ENCODE measurements around the gene PCDHGB4. TPM values are rescaled to one million over a fixed set of nuclear protein-coding genes. Genes with fewer than 3 reads are reported as not detected.

The PCDHGB4 gene
- total and polyA plus RNA-seq, 2 of the 4 experiments (the other 2 are of a cell fraction), result 10.0 to 17.6 TPM

- H3K27me3 ChIP-seq (ENCODE audit: control insufficient read depth, insufficient read depth, low read length), result peaks cover 2% of the 10 kb centered on the region; the same call in 1 of the 2 replicates
- H3K36me3 ChIP-seq (ENCODE audit: control insufficient read depth, insufficient read depth, low read length), result peaks cover 7% of the 10 kb centered on the region; the same call in 1 of the 2 replicates
- H3K4me2 ChIP-seq (ENCODE audit: low read depth, low read length), result peak overlapping the region; percentile 22; the same call in 1 of the 2 replicates
- ATAC-seq (ENCODE audit: low read depth) (no peak), DNase-seq (no peak)
- H3K9me1 ChIP-seq (ENCODE audit: insufficient read depth, low read length), result no peaks in the 10 kb centered on the region
- no peak overlapping the region for H3K56ac ChIP-seq (ENCODE audit: extremely low read depth, insufficient read depth, low read length)
- no peak overlapping the region for H3K4ac ChIP-seq (ENCODE audit: low read depth, low read length)
- no peak overlapping the region for H4K91ac ChIP-seq (ENCODE audit: insufficient read depth, low read depth, low read length)
- H2BK5ac ChIP-seq (ENCODE audit: low read depth, low read length, poor library complexity, severe bottlenecking), result no peak overlapping the region
- no peak overlapping the region for H2AK5ac ChIP-seq (ENCODE audit: low read depth, low read length)
- no peak overlapping the region for H2AK9ac ChIP-seq (replicated peaks; ENCODE audit: low read depth, low read length, poor library complexity)
- no peak overlapping the region for H3K14ac ChIP-seq (replicated peaks; ENCODE audit: low read depth, low read length)
- H2BK120ac ChIP-seq (ENCODE audit: low read depth, low read length), result no peak overlapping the region
- no peak overlapping the region for H4K8ac ChIP-seq (ENCODE audit: low read depth in 2 of 2, low read length in 2 of 2)
- no peak overlapping the region for H3K4me3 ChIP-seq (ENCODE audit: insufficient read depth, low read depth, low read length)
- no peak overlapping the region for H3K18ac ChIP-seq (ENCODE audit: low read depth, low read length)
- H3K23ac ChIP-seq (ENCODE audit: low read depth, low read length), result no peak overlapping the region
- ChIA-PET POLR2A (ENCODE audit: unreplicated experiment) (no interaction called here), CTCF (interaction anchor here (0.7 kb wide), 1 partner anchor 40 kb away, joined by 3 read pairs; the partner anchor contains the start of gene TAF7)
- in situ Hi-C loops (cut with MboI; ENCODE audit: low sequenced_read_pairs) (no loop called here), intact Hi-C loops (cut with micrococcal nuclease) (loop anchor here (5.0 kb wide), 1 partner anchor 33 kb away; no protein-coding TSS in a partner anchor), dilution Hi-C loops (cut with HindIII; ENCODE audit: low sequenced_read_pairs, unreplicated experiment) (no loop called here)
- no peaks in the 10 kb centered on the region for H3K4me1 ChIP-seq (ENCODE audit: control insufficient read depth, insufficient read depth, low read length)
- H2AFZ ChIP-seq (replicated peaks; ENCODE audit: low read length, poor library complexity), result no peak overlapping the region
- 60% methylated on average over 1 of the region's 15 CpGs; no CpG with 5 or more reads in 1 of the 2 experiments for WGBS, 2 experiments (ENCODE audit: extremely low coverage in 2 of 2, insufficient read length in 1 of 2)
- H3K9ac ChIP-seq (ENCODE audit: low read depth, low read length), result no peak overlapping the region
- H2BK20ac ChIP-seq (ENCODE audit: low read depth, low read length), result no peak overlapping the region
- peaks cover 0 to 3% of the 10 kb centered on the region in 2 experiments; a peak in 1 of 4 replicates for H3K79me1 ChIP-seq (ENCODE audit: low read depth in 1 of 2, low read length in 2 of 2)
- no peak for TF ChIP-seq MAZ (IDR thresholded peaks at IDR 0.05; ENCODE audit: borderline replicate concordance, low read depth, low read length)
- no peak for TF ChIP-seq CEBPB (IDR thresholded peaks at IDR 0.05; ENCODE audit: low read depth, low read length)
- no peak for TF ChIP-seq USF2 (IDR thresholded peaks at IDR 0.05; ENCODE audit: low read depth, low read length)
- no peak for TF ChIP-seq NFE2L2 (IDR thresholded peaks at IDR 0.05; ENCODE audit: low read depth, low read length)
- TF ChIP-seq POLR2A (IDR thresholded peaks at IDR 0.05; ENCODE audit: low read depth, low read length), result no peak
- no peak for TF ChIP-seq RAD21 (IDR thresholded peaks at IDR 0.05; ENCODE audit: low read length)
- H3K27ac ChIP-seq (ENCODE audit: insufficient read depth, low read length), result no peak overlapping the region
- no TSS peak for BruUV-seq (replicated peaks)
- H4K20me1 ChIP-seq (ENCODE audit: insufficient read depth, low read length), result no peaks in the 10 kb centered on the region
- peaks cover 63% of the 10 kb centered on the region for H3K9me3 ChIP-seq (ENCODE audit: control insufficient read depth, insufficient read depth, low read length)
- no peak overlapping the region for H4K5ac ChIP-seq (ENCODE audit: low read depth, low read length)
- H2BK15ac ChIP-seq (ENCODE audit: low read depth, low read length), result no peak overlapping the region
Measured at GRCh38 chr5:141360685-141361084, 26.8 kb upstream of the PCDHGB4 start.
